Posterior cingulate gyrus (tissue), 11 donors: ENCODE results near the gene XIRP2.
"Not testable (repeated sequence)": the region's sequence is repeated elsewhere in the genome, so short reads cannot be mapped to it uniquely, and the experiment has no call there.

ENCODE experiments used
- DNase-seq, 10 donors: peaks; one replicate each; pipeline versions ENCODE4 v3.0.0 to v3.0.0-alpha.2; 2020 to 2021; ENCODE audit warnings: mixed read lengths in 3 of 10
- intact Hi-C: fragments of 100-400 bp; cut with DNase I; formaldehyde crosslinking; loops from one replicate; pipeline ENCODE4 v1.15.1; 2023

The XIRP2 gene

DNA sequence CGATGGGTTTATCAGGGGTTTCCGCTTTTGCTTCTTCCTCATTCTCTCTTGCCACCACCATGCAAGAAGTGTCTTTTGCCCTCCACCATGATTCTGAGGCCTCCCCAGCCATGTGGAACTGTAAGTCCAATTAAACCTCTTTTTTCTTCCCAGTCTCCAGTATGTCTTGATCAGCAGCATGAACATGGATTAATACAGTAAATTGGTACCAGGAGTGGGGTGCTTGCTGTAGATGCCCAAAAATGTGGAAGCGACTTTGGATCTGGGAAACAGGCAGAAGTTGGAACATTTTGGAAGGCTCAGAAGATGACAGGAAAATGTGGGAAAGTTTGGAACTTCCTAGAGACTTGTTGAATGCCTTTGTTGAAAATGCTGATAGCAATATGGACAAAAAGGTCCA lies 146.7 kb downstream of the XIRP2 start:
- DNase-seq, intact Hi-C loops: not testable (repeated sequence)

GRCh38 chr2:167048829-167049228 lies 160.5 kb downstream of the XIRP2 start:
- DNase-seq, result no peak
- intact Hi-C loops, result no loop called here

DNA sequence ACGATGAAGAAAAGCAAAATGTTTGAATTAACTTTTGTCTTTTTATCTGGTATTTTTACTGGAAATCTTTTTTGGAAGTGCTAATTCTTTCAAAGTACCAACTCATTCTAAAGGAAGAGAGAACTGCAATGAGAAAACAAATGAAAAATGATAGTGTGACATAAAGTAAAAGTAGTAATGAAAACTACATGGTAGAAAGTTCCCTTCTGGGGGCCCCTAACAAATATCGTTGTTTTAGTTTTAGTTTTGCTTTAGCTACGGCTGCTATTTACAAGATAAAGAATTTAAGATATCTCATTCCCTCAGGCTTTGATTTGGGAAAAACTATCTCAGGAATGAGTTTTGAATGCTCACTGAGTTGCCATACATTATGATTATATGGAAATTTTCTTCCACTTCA lies 161.4 kb downstream of the XIRP2 start:
- intact Hi-C loops, result no loop called here
- no peak for DNase-seq

DNA sequence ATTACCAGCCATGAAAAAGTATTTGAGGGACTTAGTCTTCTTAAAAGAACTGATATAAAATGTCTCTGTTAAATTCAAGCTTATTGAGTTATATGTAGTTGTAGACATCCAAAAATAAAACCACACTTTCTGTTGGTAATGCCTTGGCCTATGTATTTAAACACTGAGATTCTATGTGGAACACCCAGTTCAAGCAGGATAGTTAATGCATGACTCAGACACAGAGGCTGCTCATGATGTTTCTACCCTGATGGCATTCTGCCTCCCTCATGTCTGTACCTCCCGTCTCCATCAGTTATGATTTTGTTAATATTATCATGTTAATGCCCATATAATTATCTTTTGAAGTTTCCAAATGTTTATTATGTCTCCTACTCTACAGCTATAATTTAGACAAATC lies 164.5 kb downstream of the XIRP2 start:
- DNase-seq, result no peak
- intact Hi-C loops, result no loop called here

DNA sequence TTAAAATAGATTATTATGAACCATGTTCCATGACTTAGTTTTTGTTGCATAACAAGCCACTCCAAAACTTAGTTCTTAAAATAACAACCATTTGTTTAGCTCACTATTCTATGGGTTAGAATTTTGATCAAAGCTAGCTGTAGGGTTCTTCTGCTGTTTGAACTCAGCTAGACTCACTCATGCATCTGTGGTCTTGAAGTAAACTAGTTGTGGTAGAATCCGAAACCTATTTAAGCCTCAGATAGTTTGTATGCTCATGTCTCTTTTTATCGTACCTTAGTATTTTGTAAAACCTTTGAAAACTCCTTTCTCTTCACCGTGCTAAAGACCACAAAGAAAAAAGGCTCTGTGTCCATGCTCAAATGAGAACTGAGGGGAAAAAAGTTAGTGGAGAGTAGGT lies 166.6 kb downstream of the XIRP2 start:
- DNase-seq, result no peak
- intact Hi-C loops, result no loop called here

DNA sequence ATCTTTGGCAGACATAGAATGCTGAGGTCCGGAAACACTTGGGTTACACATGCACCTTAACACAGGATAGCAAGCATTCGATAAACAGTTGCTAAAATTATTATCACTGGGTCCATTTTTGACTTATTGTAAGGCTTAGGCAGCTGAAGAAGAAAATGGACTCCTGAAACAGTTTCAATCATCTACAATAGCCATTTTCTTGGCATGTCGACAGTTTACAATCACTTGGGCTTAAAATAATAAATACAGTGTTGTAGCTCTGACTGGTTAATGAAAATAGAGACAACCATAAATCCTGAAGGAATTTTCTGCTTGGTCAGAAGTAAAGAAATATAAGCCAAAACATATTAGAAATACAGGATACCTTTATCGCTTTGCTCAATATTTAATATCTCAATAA lies 169.2 kb downstream of the XIRP2 start:
- DNase-seq, result no peak
- intact Hi-C loops, result no loop called here

- DNase-seq, result peak in 2 of 10 donors; percentile 54 to 74
- intact Hi-C loops, result no loop called here
Observed at GRCh38 chr2:167059173-167059572, 170.9 kb downstream of the XIRP2 start.

DNA sequence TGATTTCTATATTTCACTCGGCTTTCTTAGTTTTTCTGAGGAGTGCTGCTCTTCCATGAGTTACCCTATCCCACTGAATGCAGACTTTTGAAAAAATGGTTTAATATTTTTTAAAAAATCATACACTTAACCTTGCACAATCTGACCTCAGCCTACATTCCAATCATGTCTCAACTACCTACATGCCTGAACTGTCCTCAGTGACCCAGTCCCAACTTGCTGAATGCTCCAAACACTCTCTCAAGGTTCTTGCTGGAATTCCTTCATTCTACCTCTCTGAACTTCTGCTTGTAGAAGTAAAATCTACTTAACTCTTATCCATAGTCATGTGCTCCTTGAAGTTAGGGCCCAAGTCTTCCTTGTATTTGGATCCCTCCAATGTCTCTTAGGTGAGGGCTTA lies 181.6 kb downstream of the XIRP2 start:
- DNase-seq, result no peak
- intact Hi-C loops, result no loop called here

DNA sequence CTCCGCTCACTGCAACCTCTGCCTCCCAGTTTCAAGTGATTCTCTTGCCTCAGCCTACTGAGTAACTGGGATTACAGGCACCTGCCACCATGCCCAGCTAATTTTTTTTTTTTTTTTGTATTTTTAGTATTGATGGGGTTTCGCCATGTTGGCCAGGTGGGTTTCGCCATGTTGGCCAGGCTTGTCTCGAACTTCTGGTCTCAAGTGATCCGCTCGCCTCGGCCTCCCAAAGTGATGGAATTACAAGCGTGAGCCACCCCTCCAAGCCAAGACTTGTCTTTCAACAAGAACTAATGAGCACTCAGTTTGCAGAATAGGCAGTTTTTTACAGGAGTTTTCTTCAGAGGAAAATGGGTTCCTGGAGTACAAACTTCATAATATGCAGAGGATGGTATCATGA lies 187.4 kb downstream of the XIRP2 start:
- intact Hi-C loops, result not testable (repeated sequence)
- DNase-seq, result peak in 2 of 10 donors; percentile 32 to 56

DNA sequence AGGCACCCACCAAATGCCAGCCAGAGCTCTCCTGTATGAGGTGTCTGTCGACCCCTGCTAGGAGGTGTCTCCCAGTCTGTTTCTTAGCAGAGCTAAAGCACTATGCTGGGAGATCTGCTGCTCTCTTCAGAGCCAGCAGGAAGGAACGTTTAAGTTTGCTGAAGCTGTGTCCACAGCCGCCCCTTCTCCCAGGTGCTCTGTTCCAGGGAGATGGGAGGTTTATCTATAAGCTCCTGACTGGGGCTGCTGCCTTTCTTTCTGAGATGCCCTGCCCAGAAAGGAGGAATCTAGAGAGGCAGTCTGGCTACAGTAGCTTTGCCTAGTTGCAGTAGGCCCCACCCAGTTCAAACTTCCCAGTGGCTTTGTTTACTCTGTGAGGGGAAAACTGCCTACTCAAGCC lies 210.7 kb downstream of the XIRP2 start:
- intact Hi-C loops, DNase-seq: not testable (repeated sequence)

DNA sequence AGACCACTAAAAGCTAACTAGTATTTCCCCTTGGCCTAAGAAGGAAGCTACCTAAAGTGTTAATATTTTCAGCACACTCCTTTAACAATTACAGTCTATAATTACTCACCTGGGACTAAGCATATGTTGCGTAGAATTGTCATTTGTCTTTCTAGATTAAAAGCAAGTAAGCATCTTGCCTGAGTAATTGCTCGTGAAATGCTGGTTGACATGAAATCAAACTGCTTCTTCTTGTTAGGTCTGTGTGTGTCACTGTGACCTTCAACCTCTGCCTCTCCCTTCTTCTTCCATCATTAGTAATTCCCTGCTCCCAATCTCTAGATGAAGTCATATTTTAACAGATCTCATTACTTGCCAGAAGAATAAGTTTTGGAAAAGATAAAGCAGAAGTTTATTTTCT lies 212.2 kb downstream of the XIRP2 start:
- no peak for DNase-seq

DNA sequence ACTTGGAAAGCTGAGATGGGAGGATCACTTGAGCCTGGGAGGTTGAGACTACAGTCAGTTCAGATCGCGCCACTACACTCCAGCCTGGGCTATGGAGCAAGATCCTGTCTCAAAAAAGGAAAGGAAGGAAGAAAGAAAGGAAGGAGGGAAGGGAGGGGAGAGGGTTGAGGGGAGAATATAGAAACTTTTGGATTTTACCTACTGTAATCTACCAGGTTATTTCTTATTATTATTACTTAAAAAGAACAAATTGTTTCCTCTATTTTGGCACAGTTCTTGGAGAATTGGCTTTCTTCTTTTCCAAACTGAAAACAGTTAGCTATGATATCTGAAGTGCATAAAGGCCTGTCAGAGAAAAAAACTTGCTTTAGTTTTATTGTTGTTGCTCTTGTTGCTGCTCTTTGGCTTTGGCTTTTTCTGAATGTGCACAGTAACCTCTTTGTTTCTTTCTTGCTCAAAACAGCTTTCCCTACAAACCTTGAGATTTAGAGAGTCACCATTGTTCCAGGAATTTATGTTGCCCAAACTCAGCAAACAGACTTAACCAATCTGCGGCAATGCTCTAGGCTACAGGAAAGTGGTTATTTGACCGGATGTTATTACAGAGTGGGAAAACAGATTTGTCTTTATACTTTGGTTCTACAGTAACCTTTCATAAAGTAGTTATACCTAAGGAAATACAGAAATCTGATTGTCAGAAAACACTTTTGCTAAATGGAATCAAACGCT lies 214.9 kb downstream of the XIRP2 start:
- intact Hi-C loops, result no loop called here
- no peak for DNase-seq

More for the DNA sequence above, 212.2 kb downstream of the XIRP2 start:
- intact Hi-C loops, result no loop called here

DNA sequence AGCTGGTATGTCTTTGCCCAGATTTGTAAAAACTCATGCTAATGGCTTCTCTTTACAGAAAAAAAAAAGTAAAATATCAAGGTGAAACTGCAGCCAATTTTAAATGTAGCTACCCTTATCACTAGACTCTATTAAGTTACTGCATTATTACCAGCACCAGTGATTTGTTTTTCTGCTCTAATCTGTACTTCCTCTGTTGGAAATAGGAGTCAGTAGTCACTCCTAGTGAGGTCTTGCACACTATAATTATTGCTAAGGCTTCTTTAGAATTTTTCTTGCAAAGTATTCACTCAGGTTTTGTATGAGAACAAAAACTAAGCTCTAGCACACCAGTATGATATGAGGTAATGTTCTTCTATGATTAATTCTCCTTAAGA lies 215.5 kb downstream of the XIRP2 start:
- intact Hi-C loops, result no loop called here
- DNase-seq, result no peak

DNA sequence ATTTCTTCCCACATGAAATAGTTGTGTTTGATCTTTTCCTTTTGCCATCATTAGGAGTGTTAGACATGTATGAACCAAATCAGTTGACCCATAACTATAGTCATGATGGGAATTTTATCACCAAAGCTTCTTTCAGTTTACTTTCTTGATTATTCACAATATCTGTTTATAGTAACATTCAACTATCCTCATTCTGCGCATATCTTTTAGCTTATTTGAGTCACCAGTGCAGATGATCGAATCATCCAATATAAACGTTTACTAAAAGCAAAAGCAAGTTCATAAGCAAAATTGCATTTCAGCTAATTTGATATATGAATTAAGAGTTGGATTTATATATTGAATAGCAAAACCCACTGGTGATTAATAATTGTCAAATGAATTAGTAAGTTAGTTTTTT lies 216.4 kb downstream of the XIRP2 start:
- intact Hi-C loops, result no loop called here
- no peak for DNase-seq

DNA sequence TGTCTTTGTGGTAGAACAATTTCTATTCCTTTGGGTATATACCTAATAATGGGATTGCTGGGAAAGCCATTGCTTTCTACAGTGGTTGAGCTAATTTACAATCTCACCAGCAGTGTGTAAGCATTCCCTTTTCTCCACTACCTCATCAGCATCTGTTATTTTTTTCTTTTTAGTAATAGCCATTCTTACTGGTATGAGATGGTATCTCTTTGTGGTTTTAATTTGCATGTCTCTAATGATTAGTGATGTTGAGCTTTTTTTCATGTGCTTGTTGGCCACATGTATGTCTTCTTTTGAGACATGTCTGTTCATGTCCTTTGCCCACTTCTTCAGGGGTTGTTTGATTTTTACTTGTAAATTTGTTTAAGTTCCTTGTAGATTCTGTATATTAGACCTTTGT lies 221.4 kb downstream of the XIRP2 start:
- intact Hi-C loops, DNase-seq: not testable (repeated sequence)

DNA sequence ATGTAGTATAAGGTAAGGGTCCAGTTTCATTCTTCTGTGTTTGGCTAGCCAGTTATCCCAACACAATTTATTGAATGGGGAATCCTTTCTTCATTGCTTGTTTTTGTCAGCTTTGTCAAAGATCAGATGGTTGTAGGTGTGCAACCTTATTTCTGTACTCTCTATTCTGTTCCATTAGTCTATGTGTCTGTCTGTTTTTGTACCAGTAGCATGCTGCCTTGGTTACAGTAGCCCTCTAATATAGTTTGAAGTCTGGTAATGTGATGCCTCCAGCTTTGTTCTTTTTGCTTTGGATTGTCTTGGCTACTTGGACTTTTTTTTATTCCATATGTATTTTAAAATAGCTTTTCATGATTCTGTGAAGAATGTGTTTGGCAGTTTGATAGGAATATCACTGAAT lies 222.1 kb downstream of the XIRP2 start:
- intact Hi-C loops, result no loop called here
- DNase-seq, result no peak

GRCh38 chr2:167114018-167114417 lies 225.7 kb downstream of the XIRP2 start:
- DNase-seq, result no peak
- intact Hi-C loops, result no loop called here

- intact Hi-C loops, result no loop called here
- no peak for DNase-seq
Observed at GRCh38 chr2:167115541-167115940, 227.3 kb downstream of the XIRP2 start.

- intact Hi-C loops, result no loop called here
- DNase-seq, result no peak
Observed at GRCh38 chr2:167122389-167122788, 234.1 kb downstream of the XIRP2 start.

- intact Hi-C loops, result no loop called here
Observed at GRCh38 chr2:167126165-167126564, 237.9 kb downstream of the XIRP2 start.

DNA sequence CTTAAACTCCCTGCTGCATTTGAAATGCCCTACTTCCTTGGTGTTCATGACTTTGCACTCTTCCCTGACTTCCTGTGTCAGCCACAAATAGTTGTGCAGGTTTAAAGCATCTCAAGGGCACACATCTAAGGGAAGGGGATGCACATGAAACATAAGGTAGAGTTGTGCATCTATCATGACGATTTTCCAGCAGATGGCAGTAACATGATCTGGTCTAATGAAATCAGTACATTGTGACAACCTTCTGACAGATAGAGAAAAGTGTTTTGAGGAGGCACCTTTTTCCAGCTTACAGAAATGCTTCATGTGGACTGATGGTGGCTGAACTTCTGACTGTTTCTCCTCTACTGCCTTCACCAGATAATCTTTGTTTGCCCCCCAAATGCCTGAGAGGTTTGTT lies 238.9 kb downstream of the XIRP2 start:
- no peak for DNase-seq
- intact Hi-C loops, result no loop called here

More at GRCh38 chr2:167126165-167126564, 237.9 kb downstream of the XIRP2 start:
- DNase-seq, result no peak

- intact Hi-C loops, result no loop called here
- no peak for DNase-seq
Observed at GRCh38 chr2:167128130-167128529, 239.8 kb downstream of the XIRP2 start.

DNA sequence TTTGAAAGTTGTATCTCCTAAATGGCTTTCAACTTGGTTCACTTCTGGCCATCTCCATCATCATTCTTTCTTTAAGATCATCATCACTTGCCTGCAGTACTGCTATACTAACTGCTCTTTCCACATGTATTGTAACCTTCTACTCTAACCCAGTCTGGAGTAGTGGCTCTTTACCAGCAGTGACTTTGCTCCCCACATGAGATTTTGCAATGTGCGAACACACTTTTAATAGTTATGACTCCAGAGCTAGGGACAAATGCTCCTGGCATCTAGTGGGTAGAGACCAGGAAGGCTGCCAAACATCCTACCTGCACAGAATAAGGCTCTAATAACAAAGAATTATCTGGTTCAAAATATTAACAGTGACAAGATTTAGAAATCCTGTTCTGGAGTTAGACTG lies 243.8 kb downstream of the XIRP2 start:
- DNase-seq, result no peak
- intact Hi-C loops, result no loop called here
